HG02981 (cell line): ENCODE results near the gene TRAPPC4.
"Not testable (repeated sequence)": the region's sequence is repeated elsewhere in the genome, so short reads cannot be mapped to it uniquely, and the experiment has no call there.

ENCODE experiments used
- ATAC-seq: cut with Tn5 transposase; IDR thresholded peaks from one replicate; pipeline ENCODE4 v1.9.1; 2021; ENCODE audit warnings: mild to moderate bottlenecking, moderate library complexity; ENCODE audit not compliant: unreplicated experiment

The TRAPPC4 gene, protein sequence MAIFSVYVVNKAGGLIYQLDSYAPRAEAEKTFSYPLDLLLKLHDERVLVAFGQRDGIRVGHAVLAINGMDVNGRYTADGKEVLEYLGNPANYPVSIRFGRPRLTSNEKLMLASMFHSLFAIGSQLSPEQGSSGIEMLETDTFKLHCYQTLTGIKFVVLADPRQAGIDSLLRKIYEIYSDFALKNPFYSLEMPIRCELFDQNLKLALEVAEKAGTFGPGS

DNA sequence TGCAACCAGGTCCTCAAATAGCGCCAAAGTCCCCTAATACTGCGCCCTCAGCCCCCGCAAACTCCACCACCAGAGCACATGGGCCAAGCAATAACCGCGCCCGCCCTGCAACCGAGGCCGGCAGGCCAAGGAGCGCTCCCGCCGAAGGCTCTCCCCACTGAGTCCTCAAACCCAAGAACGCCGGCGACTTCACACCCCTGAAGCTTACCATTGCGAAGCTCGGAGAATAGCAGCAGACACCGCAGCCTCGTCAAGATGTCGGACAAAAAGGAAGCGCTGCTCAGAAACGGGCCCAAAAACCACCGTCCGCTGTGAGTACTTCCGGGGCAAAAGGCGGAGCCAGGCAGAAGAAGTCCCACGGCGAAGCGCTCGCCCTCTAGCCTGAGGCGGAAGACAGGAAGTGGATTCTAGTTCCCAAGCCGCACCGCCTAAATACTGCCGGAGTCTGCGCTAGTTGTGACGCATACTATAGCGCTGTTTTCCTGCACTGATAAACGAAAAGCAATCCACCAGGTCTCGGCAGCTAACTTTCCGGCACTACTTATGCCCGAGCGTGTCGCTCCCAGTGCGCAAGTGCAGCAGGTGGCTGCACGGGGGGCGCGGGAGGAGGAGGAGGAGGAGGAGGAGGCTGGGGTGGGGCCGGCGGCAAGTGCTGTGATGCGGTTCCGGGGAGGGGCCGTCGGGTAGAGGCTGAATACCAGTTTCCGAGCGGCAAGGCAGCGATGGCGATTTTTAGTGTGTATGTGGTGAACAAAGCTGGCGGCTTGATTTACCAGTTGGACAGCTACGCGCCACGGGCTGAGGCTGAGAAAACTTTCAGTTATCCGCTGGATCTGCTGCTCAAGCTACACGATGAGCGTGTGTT is at the start of gene TRAPPC4, which contains the start of gene RPS25:
TRAPPC4 (plus strand) TSS at position 693 of the 865 bp plus-strand sequence; CDS start at position 723, 30 bp downstream.
RPS25 (minus strand) TSS at position 270 of the 865 bp plus-strand sequence; CDS start at position 211, 59 bp downstream.
- peak; percentile 87 for ATAC-seq

DNA sequence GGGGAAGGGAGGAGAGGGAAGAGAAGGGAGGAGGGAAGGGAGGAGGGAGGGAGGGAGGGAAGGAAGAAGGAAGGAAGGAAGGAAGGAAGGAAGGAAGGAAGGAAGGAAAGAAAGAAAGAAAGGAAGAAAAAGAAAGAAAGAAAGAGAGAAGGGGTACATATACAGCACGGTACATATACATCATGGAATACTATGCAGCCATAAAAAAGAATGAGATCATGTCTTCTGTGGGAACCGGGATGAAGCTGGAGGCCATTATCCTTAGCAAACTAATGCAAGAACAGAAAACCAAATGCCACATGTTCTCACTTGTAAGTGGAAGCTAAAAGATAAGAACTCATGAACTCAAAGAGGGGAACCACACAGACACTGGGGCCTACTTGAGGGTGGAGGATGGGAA is 49.1 kb upstream of the TRAPPC4 start:
- not testable (repeated sequence) for ATAC-seq

DNA sequence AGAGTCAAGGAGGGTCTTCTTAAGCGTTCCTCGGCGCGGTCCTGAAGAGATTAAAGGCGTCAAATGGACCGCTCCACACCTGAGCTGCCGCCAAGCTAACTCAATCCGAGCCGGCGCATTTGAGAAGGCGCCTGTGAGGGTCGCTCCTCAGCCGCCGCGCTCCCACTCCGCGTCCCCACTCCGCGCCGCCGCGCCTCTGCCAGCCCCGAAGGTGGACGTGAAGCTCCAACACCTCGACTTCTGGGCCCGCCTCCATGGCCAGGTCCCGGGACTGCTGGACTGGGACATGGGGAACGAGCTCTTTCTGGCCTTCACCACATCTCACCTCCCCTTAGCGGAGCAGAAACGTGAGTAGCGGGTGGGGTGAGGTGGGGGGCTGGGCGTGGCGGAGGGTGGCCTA is 46.9 kb upstream of the TRAPPC4 start, which contains the start of gene FOXR1:
FOXR1 (plus strand) TSS at position 116 of the 400 bp plus-strand sequence; CDS start at position 287, 171 bp downstream.
- ATAC-seq, result no peak

DNA sequence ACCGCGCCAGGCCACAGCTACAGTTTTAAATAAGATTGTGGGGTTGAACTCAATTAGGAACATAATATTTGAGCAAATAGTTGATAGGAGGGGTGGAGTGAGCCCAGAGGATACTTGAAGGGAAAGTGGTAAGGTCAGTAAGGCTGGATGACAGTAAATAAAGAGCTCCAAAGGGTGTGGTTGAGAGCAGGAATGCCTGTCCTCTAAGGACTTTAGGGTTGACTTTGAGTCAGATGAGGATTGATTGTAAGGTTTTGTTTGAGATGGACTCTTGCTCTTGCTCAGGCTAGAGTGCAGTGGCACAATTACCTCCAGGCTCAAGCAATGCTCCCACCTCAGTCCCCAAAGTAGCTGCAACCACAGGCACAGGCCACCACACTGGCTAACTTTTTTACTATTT is 44.6 kb upstream of the TRAPPC4 start:
- ATAC-seq, result no peak

DNA sequence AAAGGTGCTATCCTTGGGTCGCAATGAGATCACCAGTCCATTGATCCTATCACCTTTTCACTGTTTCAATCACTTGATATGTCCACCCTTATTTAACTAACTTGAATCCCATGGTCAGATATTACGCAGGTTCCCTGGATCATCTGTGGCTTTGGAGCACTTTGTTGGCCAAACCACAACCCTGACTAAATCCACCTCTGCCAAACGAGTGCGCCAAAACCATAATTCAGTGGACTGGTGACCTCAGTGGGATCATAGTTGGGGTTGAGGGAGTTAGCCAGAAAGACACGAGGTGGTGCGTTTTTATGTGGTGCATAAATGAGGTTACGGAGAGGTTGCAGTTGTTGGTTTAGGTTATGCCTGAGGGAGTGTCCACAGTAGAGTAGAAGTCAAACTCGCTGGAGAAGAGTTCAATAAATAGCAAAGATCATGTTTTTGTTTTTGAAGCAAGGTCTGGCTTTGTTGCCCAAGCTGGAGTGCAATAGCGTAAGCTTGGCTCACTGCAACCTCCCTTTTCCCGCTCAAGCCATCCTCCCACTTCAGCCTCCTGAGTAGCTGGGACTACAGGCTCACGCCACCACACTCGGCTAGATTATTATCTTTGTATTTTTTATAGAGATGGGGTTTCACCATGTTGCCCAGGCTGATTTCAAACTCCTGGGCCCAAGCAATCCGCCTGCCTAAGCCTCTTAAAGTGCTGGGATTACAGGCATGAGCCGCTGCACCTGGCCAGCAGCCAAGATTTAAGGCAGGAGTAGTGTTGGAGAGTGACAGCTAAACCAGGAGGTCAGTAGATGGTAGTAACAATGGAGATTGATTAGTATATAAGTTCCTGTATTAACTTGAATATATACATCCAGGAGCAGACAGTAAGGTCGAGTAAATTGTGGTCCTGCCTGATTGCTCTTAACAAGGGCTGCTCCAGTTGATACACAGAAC is 42.5 kb upstream of the TRAPPC4 start:
- no peak for ATAC-seq

DNA sequence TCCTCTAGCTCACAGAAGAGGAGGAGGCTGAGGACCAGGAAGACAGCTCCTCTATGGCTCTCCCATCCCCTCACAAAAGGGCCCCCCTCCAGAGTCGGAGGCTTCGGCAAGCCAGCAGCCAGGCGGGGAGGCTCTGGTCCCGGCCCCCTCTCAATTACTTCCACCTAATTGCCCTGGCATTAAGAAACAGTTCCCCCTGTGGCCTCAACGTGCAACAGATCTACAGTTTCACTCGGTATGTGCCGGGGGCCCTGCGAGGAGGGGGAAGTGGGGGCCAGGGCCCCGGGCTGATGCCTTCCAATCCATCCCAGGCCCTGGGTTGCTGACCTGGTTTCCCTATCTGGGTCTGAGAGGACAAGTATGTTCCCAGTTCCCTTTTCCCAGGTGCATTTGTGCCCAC is 39.1 kb upstream of the TRAPPC4 start:
- ATAC-seq, result no peak

DNA sequence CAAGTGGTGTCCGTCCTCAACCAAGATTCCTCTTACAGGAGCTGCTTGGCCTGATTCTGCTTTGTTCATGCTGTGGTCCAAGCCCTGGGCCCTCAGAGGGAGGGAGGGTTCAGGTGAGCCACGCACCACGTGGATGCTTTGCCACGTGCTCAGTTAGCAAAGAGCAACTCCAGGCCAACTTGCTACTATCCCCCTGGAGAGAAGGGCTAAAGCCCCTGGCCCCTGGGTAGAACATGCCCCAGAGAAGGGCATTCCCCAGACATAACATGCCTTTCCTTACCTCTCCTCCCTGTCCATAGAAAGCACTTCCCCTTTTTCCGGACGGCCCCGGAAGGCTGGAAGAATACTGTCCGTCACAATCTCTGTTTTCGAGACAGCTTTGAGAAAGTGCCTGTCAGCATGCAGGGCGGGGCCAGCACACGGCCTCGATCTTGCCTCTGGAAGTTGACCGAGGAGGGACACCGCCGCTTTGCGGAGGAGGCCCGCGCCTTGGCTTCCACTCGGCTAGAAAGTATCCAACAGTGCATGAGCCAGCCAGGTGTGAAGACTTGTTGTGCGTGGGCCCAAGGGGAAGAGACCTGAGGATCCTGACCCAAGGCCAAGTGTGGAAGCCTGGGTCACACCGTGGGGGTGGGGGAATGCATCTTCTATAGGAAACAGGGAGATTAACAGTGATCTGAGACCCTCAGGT is 38.2 kb upstream of the TRAPPC4 start:
- ATAC-seq, result no peak

DNA sequence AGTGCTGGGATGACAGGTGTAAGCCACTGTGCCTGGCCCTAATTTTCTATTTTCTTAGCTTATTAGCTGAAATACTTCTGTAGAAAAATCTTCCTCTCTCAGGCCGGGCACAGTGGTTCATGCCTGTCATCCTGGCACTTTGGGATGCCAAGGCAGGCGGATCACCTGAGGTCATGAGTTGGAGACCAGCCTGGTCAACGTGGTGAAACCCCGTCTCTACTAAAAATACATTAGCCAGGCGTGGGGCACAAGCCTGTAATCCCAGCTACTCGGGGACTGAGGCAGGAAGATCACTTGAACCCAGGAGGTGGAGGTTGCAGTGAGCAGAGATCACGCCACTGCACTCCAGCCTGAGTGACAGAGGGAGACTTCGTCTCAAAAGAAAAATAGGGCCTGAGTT is 34.2 kb upstream of the TRAPPC4 start:
- ATAC-seq, result not testable (repeated sequence)

DNA sequence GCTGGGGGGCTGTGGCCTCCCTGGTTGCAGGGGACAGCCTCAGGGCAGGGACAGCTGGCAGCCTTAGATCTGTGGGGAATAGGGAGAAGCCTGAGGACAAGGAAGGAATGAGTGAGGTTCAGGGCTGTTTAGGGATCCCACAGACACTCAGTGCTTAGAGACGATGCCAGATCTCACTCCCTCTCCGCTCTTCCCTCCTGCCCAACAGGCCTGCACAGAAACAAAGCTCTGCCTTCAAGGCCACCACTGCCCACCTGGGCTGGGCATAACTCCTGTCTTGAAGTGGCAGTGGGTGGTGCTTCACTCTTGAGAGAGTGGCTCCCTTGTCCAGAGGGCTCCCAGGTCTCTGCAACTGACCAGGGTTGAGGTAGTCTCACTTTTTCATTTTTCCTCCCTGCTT is 33.7 kb upstream of the TRAPPC4 start:
- ATAC-seq, result no peak

DNA sequence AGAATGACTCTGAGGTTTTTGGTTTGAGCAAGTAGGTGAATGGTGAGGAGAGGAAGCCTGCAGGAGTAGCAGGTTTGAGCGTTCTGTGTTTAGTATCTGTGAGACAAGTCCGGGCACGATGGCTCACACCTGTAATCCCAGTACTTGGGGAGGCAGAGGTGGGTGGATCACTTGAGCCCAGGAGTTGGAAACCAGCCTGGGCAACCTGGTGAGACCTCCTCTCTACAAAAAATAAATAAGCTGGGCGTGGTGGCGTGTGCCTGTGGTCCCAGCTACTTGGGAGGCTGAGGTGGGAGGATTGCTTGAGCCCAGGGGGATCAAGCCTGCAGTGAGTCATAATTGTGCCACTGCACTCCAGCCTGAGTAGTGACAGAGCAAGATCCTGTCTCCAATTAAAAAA is 30.3 kb upstream of the TRAPPC4 start:
- no peak for ATAC-seq

DNA sequence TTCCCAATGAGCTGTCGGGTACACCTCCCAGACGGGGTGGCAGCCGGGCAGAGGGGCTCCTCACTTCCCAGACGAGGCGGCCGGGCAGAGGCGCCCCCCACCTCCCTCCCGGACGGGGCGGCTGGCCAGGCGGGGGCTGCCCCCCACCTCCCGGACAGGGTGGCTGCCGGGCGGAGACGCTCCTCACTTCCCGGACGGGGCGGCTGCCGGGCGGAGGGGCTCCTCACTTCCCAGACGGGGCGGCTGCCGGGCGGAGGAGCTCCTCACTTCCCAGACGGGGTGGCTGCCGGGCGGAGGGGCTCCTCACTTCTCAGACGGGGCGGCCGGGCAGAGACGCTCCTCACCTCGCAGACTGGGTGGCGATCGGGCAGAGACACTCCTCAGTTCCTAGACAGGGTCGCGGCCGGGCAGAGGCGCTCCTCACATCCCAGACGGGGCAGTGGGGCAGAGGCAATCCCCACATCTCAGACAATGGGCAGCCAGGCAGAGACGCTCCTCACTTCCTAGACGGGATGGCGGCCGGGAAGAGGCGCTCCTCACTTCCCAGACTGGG is 27.0 kb upstream of the TRAPPC4 start:
- not testable (repeated sequence) for ATAC-seq

DNA sequence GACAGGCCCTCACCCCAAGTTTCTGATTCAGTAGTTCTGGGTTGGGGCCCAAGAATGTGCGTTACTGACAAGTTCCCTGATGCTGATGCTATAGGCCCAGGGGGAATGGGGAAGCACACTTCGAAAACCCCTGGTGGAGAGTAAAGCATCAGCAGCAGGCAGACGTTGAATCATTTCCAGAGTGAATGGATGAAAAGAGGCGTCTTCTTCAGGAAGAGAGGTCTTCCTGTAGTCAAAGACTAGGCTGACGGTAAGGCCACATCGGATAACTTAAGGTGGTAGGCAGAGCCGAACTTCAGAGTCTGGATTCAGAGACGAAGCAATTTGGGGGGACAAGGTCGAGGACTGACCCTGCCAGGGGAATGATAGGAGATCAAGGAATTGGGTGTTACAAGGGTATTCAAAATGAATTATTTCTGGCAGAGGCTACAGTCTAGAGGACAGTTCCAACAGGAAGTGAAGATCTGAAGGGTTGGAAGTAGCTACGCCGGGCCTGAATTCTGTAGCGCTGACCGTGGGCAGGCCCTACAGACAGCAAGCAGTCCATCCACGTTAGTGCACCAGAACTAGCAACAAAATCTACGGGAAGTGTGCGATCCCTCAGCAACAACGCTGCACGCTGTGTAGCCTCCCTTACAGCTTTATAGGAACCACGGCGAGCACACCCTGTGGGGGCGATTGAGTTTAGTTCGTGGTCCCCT is 21.5 kb upstream of the TRAPPC4 start:
- ATAC-seq, result no peak

DNA sequence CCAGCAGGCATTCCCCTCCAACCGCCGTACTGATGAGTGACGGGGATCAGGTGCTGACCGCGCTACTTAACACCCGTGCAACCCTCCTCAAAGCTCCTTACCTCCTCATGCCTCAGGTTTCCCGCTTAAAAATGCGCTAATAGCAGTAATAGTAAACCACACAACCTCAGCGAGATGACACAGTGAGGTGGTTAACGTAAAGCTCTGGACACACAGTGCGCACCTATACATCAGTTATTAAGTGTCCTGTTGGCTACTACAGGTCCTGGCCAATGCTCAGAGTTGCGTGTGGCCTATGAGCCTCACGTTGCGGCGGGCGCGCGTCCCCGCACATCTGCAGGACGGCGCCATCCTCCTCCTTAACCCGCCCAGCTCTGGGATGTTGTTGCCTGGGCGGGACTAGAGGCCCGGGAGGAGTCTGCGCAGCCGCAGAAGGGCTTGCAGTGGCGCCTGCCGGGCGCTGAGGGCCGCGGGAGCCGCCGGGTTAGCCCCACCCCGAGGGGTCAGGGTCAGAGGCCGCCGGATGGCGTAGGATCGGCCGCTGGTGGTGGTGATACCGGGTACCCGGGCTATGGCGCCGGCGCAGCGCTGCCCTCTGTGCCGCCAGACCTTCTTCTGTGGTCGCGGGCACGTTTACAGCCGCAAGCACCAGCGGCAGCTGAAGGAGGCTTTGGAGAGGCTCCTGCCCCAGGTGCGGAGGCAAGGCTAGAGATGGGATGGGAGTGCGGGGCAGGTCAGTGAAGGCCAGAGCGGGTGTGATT is 20.8 kb upstream of the TRAPPC4 start, which contains the start of gene CENATAC:
CENATAC (plus strand) TSS at position 512 of the 761 bp plus-strand sequence; CDS start at position 572, 60 bp downstream.
- peak; percentile 85 for ATAC-seq

DNA sequence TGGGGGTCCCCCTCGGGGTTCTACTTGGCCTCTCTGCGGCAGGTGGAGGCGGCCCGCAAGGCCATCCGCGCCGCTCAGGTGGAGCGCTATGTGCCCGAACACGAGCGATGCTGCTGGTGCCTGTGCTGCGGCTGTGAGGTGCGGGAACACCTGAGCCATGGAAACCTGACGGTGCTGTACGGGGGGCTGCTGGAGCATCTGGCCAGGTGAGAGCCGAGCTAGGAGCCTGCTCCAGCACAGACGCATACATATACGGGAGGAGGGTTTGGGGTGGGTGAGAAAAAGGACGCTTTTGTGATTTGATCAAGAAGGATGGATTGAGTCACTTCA is 20.2 kb upstream of the TRAPPC4 start:
- ATAC-seq, result no peak

DNA sequence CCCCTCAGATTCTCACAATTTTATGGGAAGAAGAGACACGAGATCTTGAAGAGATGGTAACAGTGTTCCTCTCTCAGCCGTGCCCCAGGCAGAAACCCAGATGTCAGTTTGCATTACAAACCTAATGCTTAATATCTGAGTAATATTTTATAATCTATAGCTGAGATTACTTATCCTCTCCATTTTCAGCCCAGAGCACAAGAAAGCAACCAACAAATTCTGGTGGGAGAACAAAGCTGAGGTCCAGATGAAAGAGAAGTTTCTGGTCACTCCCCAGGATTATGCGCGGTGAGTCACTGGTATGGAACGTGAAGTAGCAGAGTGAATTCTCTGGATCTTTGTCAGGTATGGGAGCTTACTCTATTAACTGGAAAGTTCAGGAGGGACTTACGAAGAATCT is 19.7 kb upstream of the TRAPPC4 start:
- ATAC-seq, result no peak

DNA sequence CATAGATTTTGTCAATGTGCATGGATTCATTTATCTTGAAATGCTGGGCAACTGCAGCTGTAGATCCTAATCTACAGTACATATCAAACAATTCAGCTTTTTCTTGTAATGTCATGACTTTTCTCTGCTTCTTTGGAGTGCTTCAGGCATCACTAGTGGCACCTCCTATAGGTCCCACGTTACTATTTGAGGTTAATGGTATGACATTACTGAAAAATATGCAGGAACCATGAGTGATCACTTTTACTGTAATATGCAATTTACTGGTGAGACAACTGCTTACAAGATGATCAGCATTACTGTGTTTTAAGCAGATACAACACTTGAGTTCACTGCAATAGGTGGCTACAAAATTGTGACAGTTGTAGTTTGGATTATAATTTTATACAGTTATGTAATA is 17.7 kb upstream of the TRAPPC4 start:
- no peak for ATAC-seq

DNA sequence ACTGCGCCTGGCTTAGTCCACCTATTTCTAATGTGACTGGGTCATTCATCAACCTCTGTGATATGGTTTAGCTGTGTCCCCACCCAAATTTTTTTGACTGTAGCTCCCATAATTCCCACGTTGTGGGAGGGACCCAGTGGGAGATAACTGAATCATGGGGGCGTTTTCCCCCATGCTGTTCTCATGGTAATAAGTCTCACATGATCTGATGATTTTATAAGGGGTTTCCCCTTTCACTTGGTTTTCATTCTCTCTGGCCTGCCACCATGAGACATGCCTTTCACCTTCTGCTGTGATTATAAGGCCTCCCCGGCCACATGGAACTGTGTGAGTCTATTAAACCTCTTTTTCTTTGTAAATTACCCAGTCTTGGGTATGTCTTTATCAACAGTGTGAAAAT is 11.9 kb upstream of the TRAPPC4 start:
- ATAC-seq, result no peak

DNA sequence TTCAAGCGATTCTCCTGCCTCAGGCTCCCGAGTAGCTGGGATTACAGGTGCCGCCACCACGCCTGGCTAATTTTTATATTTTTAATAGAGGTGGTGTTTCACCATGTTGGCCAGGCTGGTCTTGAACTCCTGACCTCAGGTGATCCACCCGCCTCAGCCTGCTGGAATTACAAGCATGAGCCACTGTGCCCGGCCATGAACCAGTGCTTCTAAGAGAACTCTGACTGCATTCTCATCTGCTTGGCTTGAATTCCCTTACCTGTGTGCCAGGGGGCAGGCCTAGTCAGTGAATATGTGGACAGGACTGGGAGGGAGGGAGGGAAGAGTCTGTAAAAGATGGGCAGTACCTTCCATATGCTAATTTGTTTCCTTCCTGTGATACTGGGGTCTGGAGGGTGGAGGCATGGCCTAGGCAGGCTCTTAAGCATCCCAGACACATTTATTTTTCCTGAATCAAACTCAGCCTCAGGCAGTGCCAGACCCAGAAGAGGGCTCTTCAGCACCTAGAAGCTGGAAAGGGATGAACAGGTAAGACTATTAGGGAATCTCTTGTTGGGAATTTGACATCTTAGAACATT is 7.0 kb upstream of the TRAPPC4 start:
- no peak for ATAC-seq
